MG63 (cell line): ENCODE results near the gene JTB. TPM values are rescaled to one million over a fixed set of nuclear protein-coding genes. Genes with fewer than 3 reads are reported as not detected.

Source experiments
- DNase-seq: peaks from one replicate; pipeline ENCODE4 v3.0.0-alpha.2; 2020
- H3K27me3 ChIP-seq: fragments of 250-450 bp; sonication (Bioruptor Pico); 2 replicates; pipeline ENCODE4 v1.5.1; 2020; ENCODE audit warnings: mild to moderate bottlenecking, moderate library complexity
- H3K36me3 ChIP-seq: fragments of 250-450 bp; sonication (Bioruptor Pico); 2 replicates; pipeline ENCODE4 v1.5.1; 2020; ENCODE audit warnings: mild to moderate bottlenecking, moderate library complexity
- H3K4me3 ChIP-seq: fragments of 250-450 bp; sonication (Bioruptor Pico); 2 replicates; pipeline ENCODE4 v1.5.1; 2020; ENCODE audit warnings: mild to moderate bottlenecking, moderate library complexity
- H3K9me3 ChIP-seq: fragments of 250-450 bp; sonication (Bioruptor Pico); 2 replicates; pipeline ENCODE4 v1.5.1; 2020; ENCODE audit warnings: mild to moderate bottlenecking, moderate library complexity
- total RNA-seq: library from RNA; depleted of rRNA; stranded (reverse); fragments of >200 nt; shearing (Covaris generic); gene quantifications from 2 replicates; pipeline ENCODE4 v1.2.3, GENCODE V29; 2014; ENCODE audit warnings: low replicate concordance

Gene JTB
- total RNA-seq, 1 experiment from 2014 or later = 354 TPM

- no peaks in the 10 kb centered on the region for H3K27me3 ChIP-seq
- peaks cover 49% of the 10 kb centered on the region for H3K36me3 ChIP-seq
- peak overlapping the region; percentile 70 for H3K4me3 ChIP-seq
- no peaks in the 10 kb centered on the region for H3K9me3 ChIP-seq
- no peak for DNase-seq
Measured at GRCh38 chr1:153944827-153945117, 32.7 kb downstream of the JTB start.

- no peaks in the 10 kb centered on the region for H3K27me3 ChIP-seq
- H3K4me3 ChIP-seq = no peak overlapping the region
- H3K9me3 ChIP-seq = no peaks in the 10 kb centered on the region
- no peak for DNase-seq
- H3K36me3 ChIP-seq = peaks cover 50% of the 10 kb centered on the region
Measured at GRCh38 chr1:153944005-153944826, 33.3 kb downstream of the JTB start.

- Histone ChIP-seq H3K4me3 (no peak overlapping the region), H3K36me3 (peaks cover 47% of the 10 kb centered on the region), H3K27me3 (no peaks in the 10 kb centered on the region), H3K9me3 (no peaks in the 10 kb centered on the region)
- DNase-seq = no peak
Measured at GRCh38 chr1:153942766-153943549, 34.5 kb downstream of the JTB start.

GRCh38 chr1:153941826-153942725 lies 35.4 kb downstream of the JTB start:
- Histone ChIP-seq H3K27me3 (no peaks in the 10 kb centered on the region), H3K36me3 (peaks cover 52% of the 10 kb centered on the region), H3K4me3 (no peak overlapping the region), H3K9me3 (no peaks in the 10 kb centered on the region)
- no peak for DNase-seq

GRCh38 chr1:153940756-153941155 lies 36.7 kb downstream of the JTB start:
- Histone ChIP-seq H3K36me3 (peaks cover 60% of the 10 kb centered on the region), H3K9me3 (no peaks in the 10 kb centered on the region), H3K4me3 (no peak overlapping the region), H3K27me3 (no peaks in the 10 kb centered on the region)
- DNase-seq = no peak

GRCh38 chr1:153939476-153939875 lies 38.0 kb downstream of the JTB start:
- DNase-seq = no peak

GRCh38 chr1:153938996-153939395 lies 38.5 kb downstream of the JTB start:
- Histone ChIP-seq H3K4me3 (no peak overlapping the region), H3K36me3 (peaks cover 68% of the 10 kb centered on the region), H3K27me3 (no peaks in the 10 kb centered on the region), H3K9me3 (no peaks in the 10 kb centered on the region)
- DNase-seq = no peak

More at GRCh38 chr1:153939476-153939875, 38.0 kb downstream of the JTB start:
- peaks cover 66% of the 10 kb centered on the region for H3K36me3 ChIP-seq
- no peak overlapping the region for H3K4me3 ChIP-seq
- no peaks in the 10 kb centered on the region for H3K9me3 ChIP-seq
- no peaks in the 10 kb centered on the region for H3K27me3 ChIP-seq

- H3K9me3 ChIP-seq = no peaks in the 10 kb centered on the region
- no peak overlapping the region for H3K4me3 ChIP-seq
- H3K36me3 ChIP-seq = peaks cover 57% of the 10 kb centered on the region
- no peaks in the 10 kb centered on the region for H3K27me3 ChIP-seq
- DNase-seq = no peak
Measured at GRCh38 chr1:153937331-153937730, 40.1 kb downstream of the JTB start.

GRCh38 chr1:153936011-153936802 lies 41.3 kb downstream of the JTB start:
- no peak overlapping the region for H3K4me3 ChIP-seq

GRCh38 chr1:153934746-153935145 lies 42.7 kb downstream of the JTB start:
- no peaks in the 10 kb centered on the region for H3K27me3 ChIP-seq
- H3K4me3 ChIP-seq = no peak overlapping the region
- DNase-seq = no peak
- no peaks in the 10 kb centered on the region for H3K9me3 ChIP-seq
- peaks cover 55% of the 10 kb centered on the region for H3K36me3 ChIP-seq

More at GRCh38 chr1:153936011-153936802, 41.3 kb downstream of the JTB start:
- Histone ChIP-seq H3K9me3 (no peaks in the 10 kb centered on the region), H3K27me3 (no peaks in the 10 kb centered on the region), H3K36me3 (peaks cover 54% of the 10 kb centered on the region)
- DNase-seq = no peak

- Histone ChIP-seq H3K27me3 (no peaks in the 10 kb centered on the region), H3K4me3 (no peak overlapping the region), H3K9me3 (no peaks in the 10 kb centered on the region), H3K36me3 (peaks cover 53% of the 10 kb centered on the region)
- no peak for DNase-seq
Measured at GRCh38 chr1:153933955-153934354, 43.5 kb downstream of the JTB start.

- Histone ChIP-seq H3K4me3 (no peak overlapping the region), H3K9me3 (no peaks in the 10 kb centered on the region), H3K36me3 (peaks cover 51% of the 10 kb centered on the region), H3K27me3 (no peaks in the 10 kb centered on the region)
- DNase-seq = no peak
Measured at GRCh38 chr1:153933430-153933829, 44.0 kb downstream of the JTB start.

GRCh38 chr1:153932156-153933131 lies 45.0 kb downstream of the JTB start:
- Histone ChIP-seq H3K9me3 (no peaks in the 10 kb centered on the region), H3K27me3 (no peaks in the 10 kb centered on the region), H3K36me3 (peaks cover 45% of the 10 kb centered on the region), H3K4me3 (no peak overlapping the region)
- no peak for DNase-seq

GRCh38 chr1:153929981-153930948 lies 47.2 kb downstream of the JTB start:
- DNase-seq = no peak
- peaks cover 24% of the 10 kb centered on the region for H3K36me3 ChIP-seq
- H3K4me3 ChIP-seq = no peak overlapping the region
- no peaks in the 10 kb centered on the region for H3K27me3 ChIP-seq
- H3K9me3 ChIP-seq = no peaks in the 10 kb centered on the region
